ENCODE measurements around the gene ATP6V0A4.

The ATP6V0A4 gene

DNA sequence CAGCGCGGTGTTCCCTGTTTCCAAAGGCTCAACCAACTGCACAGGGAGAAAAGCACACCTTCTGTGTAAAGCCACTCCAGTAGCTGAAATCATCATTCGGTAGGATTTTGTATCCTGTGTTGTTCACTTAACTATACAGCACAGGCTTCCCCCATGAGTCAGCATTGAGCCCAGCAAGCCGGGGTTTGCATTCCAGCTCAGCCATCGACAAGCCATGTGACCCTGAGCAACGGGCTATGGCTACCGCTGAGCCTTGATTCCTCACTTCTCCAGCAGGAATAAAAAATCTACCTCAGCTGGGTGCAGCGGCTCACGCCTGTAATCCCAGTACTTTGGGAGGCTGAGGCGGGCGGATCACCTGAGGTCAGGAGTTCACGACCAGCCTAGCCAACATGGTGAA is 44.1 kb upstream of the ATP6V0A4 start:
- Histone ChIP-seq H3K4me2 (ENCODE audit: low read depth, low read length, poor library complexity, severe bottlenecking) (no peak overlapping the region), H3K9me3 (ENCODE audit: insufficient read depth, low read length) (no peaks in the 10 kb centered on the region), H3K9ac (ENCODE audit: low read length) (no peak overlapping the region), H3K27me3 (ENCODE audit: low read length) (no peaks in the 10 kb centered on the region), H3K36me3 (ENCODE audit: low read length) (no peaks in the 10 kb centered on the region), H2AFZ (ENCODE audit: low read depth, low read length, severe bottlenecking) (no peak overlapping the region), H3K4me3 (ENCODE audit: insufficient read depth, low read length, poor library complexity, severe bottlenecking) (no peak overlapping the region), H3F3A (ENCODE audit: insufficient read depth) (no peaks in the 10 kb centered on the region), H3K27ac (ENCODE audit: low read depth, low read length) (no peak overlapping the region), H3K79me2 (ENCODE audit: insufficient read depth, low read length) (no peaks in the 10 kb centered on the region), H3K9me2 (replicated peaks; ENCODE audit: insufficient read depth, low read length) (no peaks in the 10 kb centered on the region), H4K20me1 (ENCODE audit: low read depth, low read length) (no peaks in the 10 kb centered on the region)
- TF ChIP-seq EZH2phosphoT487 (conservative IDR thresholded peaks at IDR 0.05; ENCODE audit: low read length): no peak

DNA sequence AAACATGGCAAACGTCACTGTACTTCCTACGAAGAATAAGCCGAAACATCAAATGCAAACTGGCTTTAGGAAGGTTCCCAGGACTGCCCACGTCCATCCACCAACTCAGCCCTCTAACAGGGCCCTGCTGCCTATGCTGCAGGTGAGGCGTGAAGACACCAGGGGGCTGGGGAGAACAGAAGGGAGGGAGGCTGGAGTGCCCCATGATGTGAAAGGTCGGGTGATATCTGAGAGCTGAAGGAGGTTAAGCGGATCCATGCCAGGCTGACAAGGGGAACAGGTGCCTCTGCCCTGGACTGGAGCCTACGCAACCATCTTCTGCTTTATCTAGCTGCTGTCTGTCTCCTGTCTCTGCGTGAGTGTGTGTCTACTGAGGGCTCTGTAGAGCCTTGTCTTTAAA is 40.2 kb upstream of the ATP6V0A4 start:
- H3K36me3 ChIP-seq (ENCODE audit: low read length): no peaks in the 10 kb centered on the region
- TF ChIP-seq EZH2phosphoT487 (conservative IDR thresholded peaks at IDR 0.05; ENCODE audit: low read length): no peak
- TF ChIP-seq, protein P1, sequence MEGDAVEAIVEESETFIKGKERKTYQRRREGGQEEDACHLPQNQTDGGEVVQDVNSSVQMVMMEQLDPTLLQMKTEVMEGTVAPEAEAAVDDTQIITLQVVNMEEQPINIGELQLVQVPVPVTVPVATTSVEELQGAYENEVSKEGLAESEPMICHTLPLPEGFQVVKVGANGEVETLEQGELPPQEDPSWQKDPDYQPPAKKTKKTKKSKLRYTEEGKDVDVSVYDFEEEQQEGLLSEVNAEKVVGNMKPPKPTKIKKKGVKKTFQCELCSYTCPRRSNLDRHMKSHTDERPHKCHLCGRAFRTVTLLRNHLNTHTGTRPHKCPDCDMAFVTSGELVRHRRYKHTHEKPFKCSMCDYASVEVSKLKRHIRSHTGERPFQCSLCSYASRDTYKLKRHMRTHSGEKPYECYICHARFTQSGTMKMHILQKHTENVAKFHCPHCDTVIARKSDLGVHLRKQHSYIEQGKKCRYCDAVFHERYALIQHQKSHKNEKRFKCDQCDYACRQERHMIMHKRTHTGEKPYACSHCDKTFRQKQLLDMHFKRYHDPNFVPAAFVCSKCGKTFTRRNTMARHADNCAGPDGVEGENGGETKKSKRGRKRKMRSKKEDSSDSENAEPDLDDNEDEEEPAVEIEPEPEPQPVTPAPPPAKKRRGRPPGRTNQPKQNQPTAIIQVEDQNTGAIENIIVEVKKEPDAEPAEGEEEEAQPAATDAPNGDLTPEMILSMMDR (IDR thresholded peaks at IDR 0.05; ENCODE audit: insufficient read depth, low read length, poor library complexity, severe bottlenecking): no peak
- H3K79me2 ChIP-seq (ENCODE audit: insufficient read depth, low read length): no peaks in the 10 kb centered on the region
- no peaks in the 10 kb centered on the region for H3K9me2 ChIP-seq (replicated peaks; ENCODE audit: insufficient read depth, low read length)
- no peak overlapping the region for H3K4me3 ChIP-seq (ENCODE audit: insufficient read depth, low read length, poor library complexity, severe bottlenecking)
- no peaks in the 10 kb centered on the region for H3F3A ChIP-seq (ENCODE audit: insufficient read depth)
- no peaks in the 10 kb centered on the region for H3K9me3 ChIP-seq (ENCODE audit: insufficient read depth, low read length)
- no peak overlapping the region for H3K27ac ChIP-seq (ENCODE audit: low read depth, low read length)
- H3K9ac ChIP-seq (ENCODE audit: low read length): no peak overlapping the region
- H2AFZ ChIP-seq (ENCODE audit: low read depth, low read length, severe bottlenecking): no peak overlapping the region
- no peaks in the 10 kb centered on the region for H3K27me3 ChIP-seq (ENCODE audit: low read length)
- H3K4me2 ChIP-seq (ENCODE audit: low read depth, low read length, poor library complexity, severe bottlenecking): no peak overlapping the region
- H4K20me1 ChIP-seq (ENCODE audit: low read depth, low read length): no peaks in the 10 kb centered on the region

DNA sequence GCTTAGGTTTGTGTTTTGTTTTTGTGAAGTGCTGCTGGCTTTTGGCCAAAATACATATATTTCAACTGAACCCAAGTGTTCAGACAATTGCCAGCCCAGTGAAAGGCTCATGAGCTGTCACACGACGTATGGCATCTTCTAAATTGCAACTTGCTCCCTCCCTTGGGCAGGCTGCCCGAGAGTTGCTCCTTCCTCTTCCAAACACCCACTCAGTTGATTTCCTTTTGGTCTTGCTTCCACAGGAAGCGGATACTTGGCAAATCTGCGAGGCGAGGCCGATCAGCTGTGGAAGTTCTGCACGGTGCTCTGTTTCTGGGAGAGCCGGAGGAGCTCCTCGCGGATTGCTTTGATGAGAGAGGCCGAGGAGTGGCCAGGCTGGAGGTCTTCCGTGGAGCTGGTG is 39.6 kb upstream of the ATP6V0A4 start:
- Histone ChIP-seq H3K9ac (ENCODE audit: low read length) (no peak overlapping the region), H3F3A (ENCODE audit: insufficient read depth) (no peaks in the 10 kb centered on the region), H3K4me2 (ENCODE audit: low read depth, low read length, poor library complexity, severe bottlenecking) (no peak overlapping the region), H3K27ac (ENCODE audit: low read depth, low read length) (no peak overlapping the region), H4K20me1 (ENCODE audit: low read depth, low read length) (no peaks in the 10 kb centered on the region), H3K4me3 (ENCODE audit: insufficient read depth, low read length, poor library complexity, severe bottlenecking) (no peak overlapping the region), H3K9me3 (ENCODE audit: insufficient read depth, low read length) (no peaks in the 10 kb centered on the region), H3K9me2 (replicated peaks; ENCODE audit: insufficient read depth, low read length) (no peaks in the 10 kb centered on the region), H3K79me2 (ENCODE audit: insufficient read depth, low read length) (no peaks in the 10 kb centered on the region), H2AFZ (ENCODE audit: low read depth, low read length, severe bottlenecking) (no peak overlapping the region), H3K27me3 (ENCODE audit: low read length) (no peaks in the 10 kb centered on the region), H3K36me3 (ENCODE audit: low read length) (no peaks in the 10 kb centered on the region)
- TF ChIP-seq EZH2phosphoT487 (conservative IDR thresholded peaks at IDR 0.05; ENCODE audit: low read length): no peak
- TF ChIP-seq, protein P1 (IDR thresholded peaks at IDR 0.05; ENCODE audit: insufficient read depth, low read length, poor library complexity, severe bottlenecking): no peak

DNA sequence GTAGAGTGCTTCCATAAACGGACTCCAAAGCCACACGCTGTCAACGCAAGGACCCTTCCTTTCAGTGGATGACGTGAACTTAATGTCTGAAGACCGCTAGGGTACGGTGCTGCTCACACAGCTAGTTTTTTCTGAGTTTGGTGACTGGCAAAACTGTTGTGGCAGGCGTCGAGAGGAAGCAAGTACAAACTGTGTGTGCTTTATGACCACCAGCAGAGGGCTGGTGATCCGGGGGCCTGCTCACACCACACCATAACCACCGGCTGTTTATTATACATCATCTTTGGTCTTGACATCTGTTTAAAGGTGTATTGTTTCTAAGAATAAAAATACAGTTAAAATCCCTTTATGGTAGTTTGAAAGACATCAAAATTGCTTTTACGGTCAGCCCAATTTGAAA is 37.1 kb upstream of the ATP6V0A4 start:
- no peaks in the 10 kb centered on the region for H3K9me2 ChIP-seq (replicated peaks; ENCODE audit: insufficient read depth, low read length)
- H3K27me3 ChIP-seq (ENCODE audit: low read length): no peaks in the 10 kb centered on the region
- H3K79me2 ChIP-seq (ENCODE audit: insufficient read depth, low read length): no peaks in the 10 kb centered on the region
- no peak overlapping the region for H3K4me3 ChIP-seq (ENCODE audit: insufficient read depth, low read length, poor library complexity, severe bottlenecking)
- H3K9ac ChIP-seq (ENCODE audit: low read length): no peak overlapping the region
- TF ChIP-seq, protein P1 (IDR thresholded peaks at IDR 0.05; ENCODE audit: insufficient read depth, low read length, poor library complexity, severe bottlenecking): no peak
- no peaks in the 10 kb centered on the region for H3K9me3 ChIP-seq (ENCODE audit: insufficient read depth, low read length)
- H3K27ac ChIP-seq (ENCODE audit: low read depth, low read length): no peak overlapping the region
- no peaks in the 10 kb centered on the region for H3F3A ChIP-seq (ENCODE audit: insufficient read depth)
- H3K4me2 ChIP-seq (ENCODE audit: low read depth, low read length, poor library complexity, severe bottlenecking): no peak overlapping the region
- no peak overlapping the region for H2AFZ ChIP-seq (ENCODE audit: low read depth, low read length, severe bottlenecking)
- no peaks in the 10 kb centered on the region for H3K36me3 ChIP-seq (ENCODE audit: low read length)
- H4K20me1 ChIP-seq (ENCODE audit: low read depth, low read length): no peaks in the 10 kb centered on the region
